CD4-positive, CD25-positive, alpha-beta regulatory T cell (primary cell): ENCODE data around the gene CORT. TPM values are rescaled to one million over a fixed set of nuclear protein-coding genes. Genes with fewer than 3 reads are reported as not detected.
A peak's percentile ranks its signal among the peaks of the same experiment; 100 is the strongest.
"Not testable (repeated sequence)": the region's sequence is repeated elsewhere in the genome, so short reads cannot be mapped to it uniquely, and the experiment has no call there.

Experiments used
- ATAC-seq, 2 donors: fragments of 150-1000 bp; cut with Tn5 transposase; one replicate each; pipeline ENCODE4 v1.10.0; 2021; ENCODE audit warnings: low read depth in 2 of 2, moderate number of reproducible peaks in 2 of 2, moderate library complexity in 1 of 2
- DNase-seq, 3 donors: peaks; one replicate each; pipeline versions ENCODE4 v3.0.0 to v3.0.0-alpha.2; 2012 to 2022; ENCODE audit warnings: mixed read lengths in 1 of 3
- H3K27ac ChIP-seq: one replicate; pipeline ENCODE4 v1.7.0; 2013; ENCODE audit warnings: mild to moderate bottlenecking, low read length; ENCODE audit not compliant: insufficient read depth, poor library complexity, severe bottlenecking
- H3K27me3 ChIP-seq: one replicate; pipeline ENCODE4 v1.7.0; 2013; ENCODE audit warnings: low read length; ENCODE audit not compliant: control insufficient read depth, insufficient read depth
- H3K36me3 ChIP-seq: one replicate; pipeline ENCODE4 v1.7.0; 2013; ENCODE audit warnings: mild to moderate bottlenecking, low read length, moderate library complexity; ENCODE audit not compliant: control insufficient read depth, insufficient read depth
- H3K4me1 ChIP-seq: 2 replicates; pipeline ENCODE4 v1.7.0; 2013; ENCODE audit warnings: mild to moderate bottlenecking, low read length; ENCODE audit not compliant: insufficient read depth, control insufficient read depth, poor library complexity, severe bottlenecking
- H3K4me3 ChIP-seq: one replicate; pipeline ENCODE4 v1.7.0; 2013; ENCODE audit warnings: low read depth, mild to moderate bottlenecking, low read length, moderate library complexity
- H3K9me3 ChIP-seq, 2 experiments: 1 replicate in 1 of 2; 2 replicates in 1 of 2; pipeline ENCODE4 v1.7.0; 2013; ENCODE audit warnings: low read length in 2 of 2, mild to moderate bottlenecking in 1 of 2, moderate library complexity in 1 of 2; ENCODE audit not compliant: control insufficient read depth in 2 of 2
- H3K27ac Mint-ChIP-seq, 3 donors: one replicate each; pipeline ENCODE4 v1.8.0; 2020 to 2022; ENCODE audit warnings: mild to moderate bottlenecking in 3 of 3, mixed read lengths in 3 of 3, moderate library complexity in 2 of 3
- H3K27me3 Mint-ChIP-seq: one replicate; pipeline ENCODE4 v1.8.0; 2022; ENCODE audit warnings: mild to moderate bottlenecking, mixed read lengths
- H3K36me3 Mint-ChIP-seq: one replicate; pipeline ENCODE4 v1.8.0; 2020; ENCODE audit warnings: mixed read lengths
- H3K4me1 Mint-ChIP-seq, 4 donors: one replicate each; pipeline ENCODE4 v1.8.0; 2020 to 2022; ENCODE audit warnings: mixed read lengths in 4 of 4, mild to moderate bottlenecking in 1 of 4
- H3K4me3 Mint-ChIP-seq, 4 donors: one replicate each; pipeline ENCODE4 v1.8.0; 2020 to 2022; ENCODE audit warnings: mild to moderate bottlenecking in 4 of 4, mixed read lengths in 4 of 4, moderate library complexity in 3 of 4
- H3K9me3 Mint-ChIP-seq, 7 donors: one replicate each; pipeline ENCODE4 v1.8.0; 2020 to 2022; ENCODE audit warnings: mixed read lengths in 7 of 7, mild to moderate bottlenecking in 3 of 7, moderate library complexity in 2 of 7
- polyA plus RNA-seq, 4 donors: library from polyadenylated mRNA; unstranded; fragments of 300-500 nt; fragmentation: Illumina TruSeq; gene quantifications; one replicate each; pipeline ENCODE4 v1.2.3, GENCODE V29; 2021
- total RNA-seq: library from RNA; stranded (reverse); gene quantifications from one replicate; pipeline ENCODE4 v1.2.3, GENCODE V29; 2022

The CORT gene
- total and polyA plus RNA-seq, 5 donors from 2014 or later, result not detected

DNA sequence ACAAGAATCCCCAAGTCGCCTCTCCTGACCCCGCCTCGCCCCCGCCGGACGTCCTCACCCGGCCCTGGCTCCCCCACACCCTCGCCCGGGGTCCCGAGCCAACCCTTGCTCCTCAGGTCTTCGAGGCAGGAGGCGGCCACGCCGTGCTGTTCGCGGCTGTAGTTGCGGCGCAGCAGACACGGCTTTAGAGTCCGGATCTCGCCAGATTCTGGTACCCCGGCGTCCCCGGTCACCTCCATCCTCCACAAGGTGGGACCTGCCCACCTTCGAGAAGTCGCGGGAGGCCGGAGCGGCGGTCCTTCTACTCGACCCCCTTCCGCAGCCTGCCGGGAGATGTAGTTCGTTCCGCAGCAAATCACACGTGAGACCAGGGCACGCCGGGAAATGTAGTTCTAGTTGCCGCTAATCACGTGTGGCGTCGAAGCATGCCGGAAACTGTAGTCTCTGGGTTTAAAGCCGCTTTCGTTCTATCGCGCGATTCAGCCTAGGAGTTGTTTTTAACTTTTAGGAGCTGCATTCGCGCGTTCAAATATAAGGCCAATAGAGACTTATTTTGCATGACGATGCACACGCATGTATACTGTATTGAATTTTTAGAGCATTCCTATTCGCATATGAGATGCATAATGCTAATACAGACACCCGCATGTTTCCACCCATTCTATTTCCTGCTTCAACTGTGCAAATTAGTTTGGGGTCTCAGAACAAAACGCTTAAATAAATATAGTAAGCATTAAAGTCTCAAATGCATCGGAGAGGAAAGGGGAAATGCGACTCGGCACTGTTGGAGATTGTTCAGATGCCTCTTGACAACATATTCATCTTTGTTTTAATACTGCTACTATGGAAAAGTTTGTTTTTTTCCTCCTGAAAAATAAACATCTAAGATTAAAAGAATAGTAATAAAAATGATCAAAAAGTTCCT, 22.7 kb downstream of the CORT start, which contains the start of gene DFFA:
TSS of gene DFFA (minus strand) at position 310 of the 925 bp plus-strand sequence. CDS start at position 239, 71 bp downstream.
- Histone ChIP-seq H3K27me3 (no peaks in the 10 kb centered on the region), H3K36me3 (peaks cover 18% of the 10 kb centered on the region), H3K4me3 (peak within 1 kb of the TSS; percentile 98), H3K9me3 (no peaks in the 10 kb centered on the region), H3K27ac (peak within 1 kb of the TSS; percentile 66), H3K4me1 (peaks cover 36% of the 10 kb centered on the region)
- Mint-ChIP-seq H3K4me1 (peaks cover 16 to 57% (median 36%) of the 10 kb centered on the region in 4 donors), H3K36me3 (peaks cover 14% of the 10 kb centered on the region), H3K4me3 (peak within 1 kb of the TSS; percentile 88 to 99 (median 94)), H3K27ac (peak within 1 kb of the TSS; percentile 76 to 97 (median 90)), H3K27me3 (no peaks in the 10 kb centered on the region), H3K9me3 (no peaks in the 10 kb centered on the region)
- ATAC-seq, result peak; percentile 87 to 88
- DNase-seq, result peak; percentile 90 to 97 (median 92)

DNA sequence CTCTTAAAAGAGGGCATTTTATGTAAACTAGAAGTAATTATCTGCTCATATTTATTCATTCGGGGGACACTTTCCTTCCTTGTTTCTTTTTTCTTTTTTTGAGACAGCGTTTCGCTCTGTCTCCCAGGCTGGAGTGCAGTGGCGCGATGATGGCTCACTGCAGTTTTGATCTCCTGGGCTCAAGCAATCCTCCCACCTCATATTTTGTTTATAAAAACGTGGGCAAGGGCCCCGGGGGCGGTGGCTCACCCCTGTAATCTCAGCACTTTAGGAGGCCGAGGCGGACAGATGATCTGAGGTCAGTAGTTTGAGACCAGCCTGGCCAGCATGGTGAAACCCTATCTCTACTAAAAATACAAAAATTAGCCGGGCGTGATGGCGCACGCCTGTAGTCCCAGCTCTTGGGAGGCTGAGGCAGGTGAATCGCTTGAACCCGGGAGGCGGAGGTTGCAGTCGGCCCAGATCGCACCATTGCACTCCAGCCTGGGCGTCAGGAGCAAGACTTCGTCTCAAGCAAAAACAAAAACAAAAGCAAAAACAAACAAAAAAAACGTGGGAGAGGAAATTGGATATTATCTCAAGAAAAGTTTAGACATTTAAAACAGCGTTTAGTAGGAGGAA, 23.4 kb downstream of the CORT start:
- Mint-ChIP-seq H3K4me3 (peak overlapping the region; percentile 88 to 99 (median 94)), H3K4me1 (peaks cover 16 to 60% (median 34%) of the 10 kb centered on the region in 4 donors), H3K27me3 (no peaks in the 10 kb centered on the region), H3K9me3 (no peaks in the 10 kb centered on the region), H3K36me3 (peaks cover 7% of the 10 kb centered on the region), H3K27ac (peak overlapping the region in 2 of 3 donors; percentile 56 to 97)
- peak overlapping the region; percentile 66 for H3K27ac ChIP-seq
- H3K4me1 ChIP-seq, result peaks cover 36% of the 10 kb centered on the region
- H3K36me3 ChIP-seq, result peaks cover 10% of the 10 kb centered on the region
- no peaks in the 10 kb centered on the region for H3K9me3 ChIP-seq
- no peaks in the 10 kb centered on the region for H3K27me3 ChIP-seq
- ATAC-seq, result no peak
- peak overlapping the region; percentile 98 for H3K4me3 ChIP-seq
- no peak for DNase-seq

DNA sequence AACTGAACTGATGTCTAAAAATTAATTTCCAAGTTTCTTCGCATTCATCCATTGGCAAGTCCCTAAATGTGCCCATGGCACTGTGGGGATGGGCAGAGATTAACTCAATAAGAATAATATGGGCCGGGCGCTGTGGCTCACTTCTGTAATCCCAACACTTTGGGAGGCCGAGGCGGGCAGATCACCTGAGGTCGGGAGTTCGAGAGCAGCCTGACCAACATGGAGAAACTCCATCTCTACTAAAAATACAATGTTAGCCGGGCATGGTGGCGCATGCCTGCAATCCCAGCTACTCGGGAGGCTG, 24.4 kb downstream of the CORT start:
- H3K9me3 ChIP-seq, H3K36me3 ChIP-seq, H3K36me3 Mint-ChIP-seq, H3K27me3 ChIP-seq, H3K9me3 Mint-ChIP-seq, DNase-seq, H3K27me3 Mint-ChIP-seq, H3K27ac ChIP-seq, ATAC-seq: not testable (repeated sequence)
- Histone ChIP-seq H3K4me3 (peak overlapping the region; percentile 67), H3K4me1 (peaks cover 36% of the 10 kb centered on the region)
- peak overlapping the region; percentile 76 to 92 (median 87) for H3K27ac Mint-ChIP-seq
- H3K4me1 Mint-ChIP-seq, result peaks cover 16 to 62% (median 35%) of the 10 kb centered on the region in 4 donors
- H3K4me3 Mint-ChIP-seq, result peak overlapping the region; percentile 92 to 99 (median 94)

DNA sequence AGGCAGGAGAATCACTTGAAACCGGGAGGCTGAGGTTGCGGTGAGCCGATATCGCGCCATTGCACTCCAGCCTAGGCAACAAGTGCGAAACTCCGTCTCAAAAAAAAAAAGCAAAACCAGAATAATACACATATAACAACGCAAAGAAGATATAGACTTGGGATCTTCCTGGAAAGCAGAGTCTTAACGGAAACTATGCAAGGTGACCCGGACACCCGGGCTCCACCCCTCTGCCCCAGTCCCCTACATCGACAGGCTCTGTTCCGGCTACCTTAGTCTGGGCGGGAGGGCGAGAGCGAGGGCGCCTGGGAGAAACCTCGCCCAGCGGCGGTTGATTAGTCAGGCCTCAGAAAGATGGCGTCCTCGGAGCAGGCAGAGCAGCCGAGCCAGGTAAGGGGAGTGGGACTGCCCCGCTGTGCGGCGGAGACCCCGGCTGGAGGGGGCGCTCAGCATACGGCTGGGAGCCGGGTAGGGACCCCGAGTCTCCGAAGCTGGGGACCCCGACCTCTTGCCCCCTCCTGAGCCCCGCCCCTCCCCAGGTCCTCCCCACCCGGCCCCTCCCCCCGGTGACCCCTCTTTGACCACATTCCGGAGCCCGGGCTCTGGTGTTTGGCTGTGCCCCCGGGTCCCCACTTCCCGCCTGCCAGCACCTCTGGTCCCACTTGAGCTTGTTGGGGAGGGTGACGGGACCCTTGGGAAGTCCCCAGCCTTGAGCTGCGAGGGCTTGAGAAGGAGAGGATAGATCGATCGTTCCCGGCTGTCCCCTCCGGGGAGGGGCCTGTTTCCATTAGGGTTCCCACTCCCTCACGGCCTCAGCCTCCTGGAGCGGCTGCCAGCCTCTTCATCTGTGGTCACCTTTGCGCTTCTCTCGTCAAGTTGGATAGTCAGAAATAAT, 25.0 kb downstream of the CORT start, which contains the start of gene PEX14:
TSS of gene PEX14 (plus strand) at position 338 of the 895 bp plus-strand sequence. CDS start at position 355, 17 bp downstream.
- no peaks in the 10 kb centered on the region for H3K27me3 Mint-ChIP-seq
- H3K27ac Mint-ChIP-seq, result peak within 1 kb of the TSS; percentile 87 to 95 (median 93)
- peak within 1 kb of the TSS; percentile 83 for H3K4me3 ChIP-seq
- no peaks in the 10 kb centered on the region for H3K9me3 ChIP-seq
- no peaks in the 10 kb centered on the region for H3K27me3 ChIP-seq
- DNase-seq (peak; percentile 77 to 93 (median 80)), ATAC-seq (peak; percentile 81 to 86)
- no peaks in the 10 kb centered on the region for H3K36me3 Mint-ChIP-seq
- no peaks in the 10 kb centered on the region for H3K36me3 ChIP-seq
- H3K27ac ChIP-seq, result peak within 1 kb of the TSS; percentile 84
- peaks cover 36% of the 10 kb centered on the region for H3K4me1 ChIP-seq
- H3K9me3 Mint-ChIP-seq, result no peaks in the 10 kb centered on the region
- peak within 1 kb of the TSS; percentile 92 to 99 (median 94) for H3K4me3 Mint-ChIP-seq
- peaks cover 16 to 65% (median 38%) of the 10 kb centered on the region in 4 donors for H3K4me1 Mint-ChIP-seq

DNA sequence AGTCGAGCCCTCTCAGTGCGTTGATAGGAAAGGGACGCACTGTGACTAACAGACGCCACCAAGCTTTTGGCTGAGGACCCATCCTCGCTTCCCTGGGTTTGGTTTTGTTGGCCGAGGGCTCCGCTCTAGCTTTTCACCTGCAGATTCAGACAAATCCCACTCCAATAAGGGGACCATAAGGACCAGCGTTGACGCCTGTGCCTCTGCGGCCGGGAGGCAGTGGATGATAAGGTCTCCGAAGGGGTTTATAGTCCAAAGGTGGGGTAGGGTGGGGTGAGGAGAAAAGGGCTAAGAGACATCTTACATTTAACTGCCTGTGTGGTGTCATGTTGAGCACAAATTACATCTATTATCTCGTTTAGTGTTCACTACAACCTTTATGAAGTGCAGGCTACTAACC, 25.7 kb downstream of the CORT start:
- H3K4me3 ChIP-seq, result peak overlapping the region; percentile 83

DNA sequence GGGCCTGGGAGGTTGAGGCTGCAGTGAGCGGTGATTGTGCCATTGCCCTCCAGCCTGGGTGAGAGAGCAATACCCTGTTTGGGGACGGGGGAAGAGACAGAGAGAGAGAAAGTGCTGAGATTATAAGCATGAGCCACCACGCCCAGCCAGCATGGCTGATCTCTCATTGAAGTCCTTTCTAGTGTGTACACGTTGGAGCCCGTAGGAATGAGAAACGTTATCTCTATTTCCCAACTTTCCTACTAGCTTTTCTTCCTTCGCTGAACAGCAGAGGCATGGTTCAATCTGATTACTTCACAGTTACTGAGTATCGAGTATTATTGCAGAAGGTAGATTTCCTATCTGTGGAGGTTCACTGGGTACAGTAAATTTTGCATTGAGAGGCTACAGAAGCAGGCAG, 29.5 kb downstream of the CORT start:
- no peaks in the 10 kb centered on the region for H3K9me3 ChIP-seq
- H3K36me3 ChIP-seq, result no peaks in the 10 kb centered on the region
- H3K27me3 Mint-ChIP-seq, result no peaks in the 10 kb centered on the region
- no peak overlapping the region for H3K27ac ChIP-seq
- H3K4me3 Mint-ChIP-seq, result peak overlapping the region in 1 of 4 donors; percentile 13
- DNase-seq (no peak), ATAC-seq (no peak)
- H3K4me1 ChIP-seq, result peaks cover 16% of the 10 kb centered on the region
- no peak overlapping the region for H3K4me3 ChIP-seq
- peaks cover 7% of the 10 kb centered on the region for H3K36me3 Mint-ChIP-seq
- H3K9me3 Mint-ChIP-seq, result no peaks in the 10 kb centered on the region
- peaks cover 7 to 44% (median 32%) of the 10 kb centered on the region in 4 donors for H3K4me1 Mint-ChIP-seq
- H3K27ac Mint-ChIP-seq, result peak overlapping the region in 1 of 3 donors; percentile 83
- H3K27me3 ChIP-seq, result no peaks in the 10 kb centered on the region

More for the DNA sequence above, 25.7 kb downstream of the CORT start:
- H3K4me1 Mint-ChIP-seq, result peaks cover 16 to 63% (median 38%) of the 10 kb centered on the region in 4 donors
- peak overlapping the region; percentile 87 to 95 (median 93) for H3K27ac Mint-ChIP-seq
- H3K27me3 Mint-ChIP-seq, result no peaks in the 10 kb centered on the region
- ATAC-seq, result no peak
- Histone ChIP-seq H3K9me3 (no peaks in the 10 kb centered on the region), H3K36me3 (no peaks in the 10 kb centered on the region), H3K27ac (peak overlapping the region; percentile 84), H3K4me1 (peaks cover 36% of the 10 kb centered on the region), H3K27me3 (no peaks in the 10 kb centered on the region)
- peak overlapping the region; percentile 92 to 99 (median 94) for H3K4me3 Mint-ChIP-seq
- no peaks in the 10 kb centered on the region for H3K36me3 Mint-ChIP-seq
- DNase-seq, result no peak
- H3K9me3 Mint-ChIP-seq, result no peaks in the 10 kb centered on the region

DNA sequence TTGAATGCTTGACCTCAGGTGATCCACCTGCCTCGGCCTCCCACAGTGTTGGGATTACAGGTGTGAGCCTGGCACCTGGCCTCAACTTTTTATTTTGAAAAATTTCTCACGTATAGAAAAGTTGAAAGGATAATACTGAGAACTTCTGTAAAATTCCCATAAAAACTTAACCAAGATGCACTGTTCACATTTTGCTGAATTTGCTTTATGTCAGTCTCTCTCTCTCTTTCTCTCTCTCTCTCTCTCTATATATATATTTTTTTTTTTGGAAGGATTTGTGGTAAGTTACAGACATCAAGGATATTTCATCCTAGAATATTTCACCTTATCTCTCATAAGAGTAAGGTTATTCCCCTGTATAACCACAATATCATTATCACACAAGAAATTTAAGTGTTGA, 30.8 kb downstream of the CORT start:
- Mint-ChIP-seq H3K36me3 (peaks cover 7% of the 10 kb centered on the region), H3K4me1 (peaks cover 10 to 35% (median 29%) of the 10 kb centered on the region in 4 donors), H3K27me3 (no peaks in the 10 kb centered on the region), H3K4me3 (no peak overlapping the region), H3K9me3 (no peaks in the 10 kb centered on the region), H3K27ac (no peak overlapping the region)
- Histone ChIP-seq H3K9me3 (no peaks in the 10 kb centered on the region), H3K4me3 (no peak overlapping the region), H3K36me3 (no peaks in the 10 kb centered on the region), H3K27me3 (no peaks in the 10 kb centered on the region), H3K27ac (no peak overlapping the region), H3K4me1 (peaks cover 6% of the 10 kb centered on the region)
- ATAC-seq (no peak), DNase-seq (no peak)
